NCI-H446 treated with DMSO at 0.1 percent for 48 hours (cell line): ENCODE results near the gene AGPAT3.

Source experiments
- DNase-seq: peaks from one replicate; lab custom pipeline; 2025; lab: John Stamatoyannopoulos, UW

The AGPAT3 gene

GRCh38 chr21:43937891-43938309 lies 72.9 kb downstream of the AGPAT3 start:
- DNase-seq = no peak

- no peak for DNase-seq
These were observed 73.9 kb downstream of the AGPAT3 start for GRCh38 chr21:43938751-43939442.

GRCh38 chr21:43939443-43940328 lies 74.7 kb downstream of the AGPAT3 start:
- no peak for DNase-seq

DNA sequence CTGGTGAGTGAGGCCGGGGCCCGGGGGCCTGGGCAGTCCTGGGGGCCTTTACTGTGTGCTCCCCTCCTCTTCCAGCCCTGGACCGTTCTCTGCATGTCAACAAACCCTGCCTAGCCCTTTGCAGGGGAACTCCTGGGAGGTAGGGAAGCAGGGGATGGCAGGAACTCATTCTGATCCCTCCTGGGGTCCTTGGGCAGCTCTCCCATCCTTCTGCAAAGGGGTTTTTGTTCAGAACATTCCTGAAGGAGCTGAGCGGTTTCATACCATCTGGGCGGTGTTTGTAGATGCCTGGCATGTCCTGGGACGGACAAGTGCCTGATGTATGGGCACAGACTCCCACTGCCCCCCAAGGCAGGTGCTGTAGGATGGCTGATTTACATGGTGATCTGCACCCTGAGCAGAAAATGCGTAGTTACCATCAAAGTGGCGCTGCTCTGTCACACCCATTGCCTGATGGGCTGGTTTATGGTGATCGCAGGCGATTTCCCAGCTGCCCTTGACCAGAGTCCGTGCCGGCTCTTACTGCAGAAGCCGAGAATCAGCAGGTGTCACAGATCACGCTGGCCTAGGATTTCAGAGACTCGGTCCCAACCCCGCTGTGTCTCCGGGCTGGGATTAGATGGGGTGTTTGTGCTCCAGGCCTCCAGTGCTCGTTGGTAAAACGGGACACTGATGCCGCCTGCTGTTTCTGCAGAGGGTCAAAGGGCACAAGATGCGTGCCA lies 75.5 kb downstream of the AGPAT3 start:
- no peak for DNase-seq

DNA sequence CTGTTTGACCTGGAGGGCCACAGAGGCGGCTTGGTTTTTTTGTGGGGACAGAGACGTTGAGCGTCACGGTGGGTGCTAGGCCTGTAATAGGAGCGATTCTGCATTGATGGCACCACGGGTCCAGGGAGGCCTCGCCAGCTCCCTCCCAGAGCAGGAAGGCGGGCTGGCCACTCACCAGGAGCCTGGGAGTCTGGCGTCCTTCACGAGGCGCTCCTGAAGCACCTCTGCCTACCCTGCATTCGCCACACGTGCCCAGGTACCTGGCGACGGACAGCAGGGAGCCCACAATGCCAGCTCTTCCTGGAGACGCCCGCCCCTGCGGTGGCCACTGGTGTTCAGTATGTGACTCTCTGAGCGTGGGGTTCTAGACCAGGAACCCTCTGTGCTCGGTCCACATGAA lies 77.2 kb downstream of the AGPAT3 start:
- DNase-seq = no peak

DNA sequence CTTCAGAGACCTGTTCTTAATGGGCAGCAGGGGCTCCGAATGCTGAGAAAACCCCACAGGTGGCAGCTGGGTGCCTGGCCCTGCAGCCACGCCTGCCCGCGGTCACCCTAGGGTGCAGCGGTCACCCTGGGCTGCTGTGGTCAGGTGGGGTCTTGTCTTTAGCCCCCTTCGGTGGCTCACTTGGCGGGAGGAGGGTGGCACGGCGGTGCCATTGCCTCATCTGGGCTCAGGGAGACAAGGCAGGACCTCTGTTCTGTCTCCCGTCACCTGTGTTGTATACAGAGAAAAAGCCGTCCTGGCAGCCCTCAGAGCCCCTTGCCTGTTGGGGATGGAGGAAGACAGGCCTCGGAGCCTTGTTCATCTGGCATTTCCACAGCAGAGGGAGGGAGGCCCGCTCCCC lies 77.6 kb downstream of the AGPAT3 start:
- DNase-seq = no peak

GRCh38 chr21:43943512-43944077 lies 78.6 kb downstream of the AGPAT3 start:
- no peak for DNase-seq

DNA sequence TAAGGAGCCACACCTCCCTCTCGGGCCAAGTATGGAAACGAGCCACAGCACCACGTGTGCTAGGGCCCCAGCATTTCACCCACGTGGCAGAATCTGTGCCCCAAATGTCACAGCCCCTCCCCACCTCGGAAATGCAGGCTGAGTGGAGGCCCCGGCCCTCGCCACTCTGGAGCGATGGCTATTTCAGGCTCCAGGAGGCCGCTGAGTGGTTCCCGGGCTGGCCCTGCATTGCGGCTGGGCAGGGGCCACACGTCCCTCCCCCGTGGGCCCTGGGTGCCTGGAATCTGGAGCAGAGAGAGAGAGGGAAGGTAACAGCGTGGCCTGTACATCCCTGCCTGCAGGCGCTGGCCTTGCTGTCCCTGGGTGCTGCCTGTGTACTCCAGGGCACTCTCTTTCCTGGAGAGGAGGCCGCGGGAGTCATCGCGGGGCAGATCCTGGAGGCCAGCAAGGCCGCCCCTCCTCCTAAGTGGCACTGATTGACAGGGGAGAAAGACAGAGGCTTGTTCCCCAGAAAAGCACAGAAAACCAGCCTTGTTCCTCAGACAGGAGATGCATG lies 79.1 kb downstream of the AGPAT3 start:
- no peak for DNase-seq

GRCh38 chr21:43944757-43945156 lies 79.7 kb downstream of the AGPAT3 start:
- DNase-seq = no peak

GRCh38 chr21:43948740-43949498 lies 83.9 kb downstream of the AGPAT3 start:
- no peak for DNase-seq

DNA sequence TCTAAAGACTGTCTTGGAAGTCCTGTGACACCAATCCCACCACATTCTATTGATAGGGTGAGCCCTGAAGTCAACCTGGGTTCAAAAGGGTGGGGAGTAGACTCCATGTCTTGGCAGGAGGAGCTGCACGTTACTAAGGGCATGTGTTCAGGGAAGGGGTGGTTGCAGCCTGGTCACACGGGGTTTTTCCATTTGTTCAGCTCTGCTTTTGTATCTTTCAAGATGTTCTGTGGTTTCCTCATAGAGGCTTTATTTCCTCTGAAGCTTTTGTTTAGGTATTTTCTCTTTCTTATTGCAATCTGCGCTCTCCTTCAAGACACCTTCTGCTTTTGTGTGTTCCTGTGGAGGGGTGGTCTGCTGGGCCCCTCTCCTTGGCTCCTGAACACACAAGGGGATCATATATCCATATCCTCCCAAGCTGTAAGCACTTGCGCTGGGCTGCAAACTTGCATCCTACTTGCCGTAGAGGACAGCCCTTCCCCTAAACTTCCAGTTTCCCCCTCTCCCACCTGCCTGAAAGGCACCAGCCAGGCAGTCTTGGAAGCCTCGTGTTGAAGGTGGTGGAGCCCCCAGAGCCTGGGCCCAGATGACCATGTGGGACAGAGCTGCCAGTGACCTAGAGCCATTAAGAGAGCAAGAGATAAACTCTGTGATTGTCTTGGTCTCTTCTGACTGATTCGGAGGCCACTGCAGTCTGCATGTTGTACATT lies 84.6 kb downstream of the AGPAT3 start:
- no peak for DNase-seq

DNA sequence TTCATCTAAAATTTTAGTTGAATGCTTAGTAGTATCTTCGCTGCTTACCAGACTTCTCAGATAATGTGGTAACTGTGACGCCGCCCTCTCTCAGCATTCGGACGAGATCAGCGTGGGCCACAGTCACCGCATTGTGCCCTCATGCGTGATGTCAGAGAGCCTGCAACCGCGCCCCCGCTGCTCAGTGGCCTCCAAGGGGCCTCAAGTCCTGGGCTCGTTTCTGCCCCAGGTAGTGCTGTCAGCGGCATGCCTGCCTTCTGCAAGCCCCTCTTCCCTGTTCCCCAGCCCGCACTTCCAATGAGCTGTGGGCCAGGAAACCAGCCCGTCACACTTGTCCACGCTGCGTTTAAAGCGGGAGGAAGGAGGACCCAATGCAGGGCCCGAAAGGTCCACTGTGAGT lies 85.5 kb downstream of the AGPAT3 start:
- DNase-seq = no peak

DNA sequence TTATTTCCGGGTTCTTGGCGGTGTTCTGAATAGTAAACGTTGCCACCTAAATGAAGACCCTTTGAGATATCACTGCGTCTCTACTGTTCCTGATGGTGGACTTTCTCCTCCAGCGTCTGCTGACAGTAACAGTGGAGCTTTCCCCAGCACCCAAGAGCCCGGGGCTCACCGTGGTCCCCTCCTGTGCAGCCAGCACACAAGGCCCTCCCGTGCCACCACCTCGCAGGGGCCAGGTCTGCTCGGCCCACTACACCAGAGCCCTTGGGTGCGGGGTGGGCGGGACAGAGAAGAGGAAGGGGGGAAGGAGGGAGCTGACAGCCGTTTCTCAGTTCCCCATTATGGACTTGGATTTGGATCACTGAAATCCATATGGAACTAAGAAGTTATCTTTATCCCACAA lies 85.9 kb downstream of the AGPAT3 start:
- DNase-seq = no peak

- DNase-seq = no peak
These were observed 87.1 kb downstream of the AGPAT3 start for GRCh38 chr21:43951911-43952703.

GRCh38 chr21:43953021-43953420 lies 88.0 kb downstream of the AGPAT3 start:
- no peak for DNase-seq

DNA sequence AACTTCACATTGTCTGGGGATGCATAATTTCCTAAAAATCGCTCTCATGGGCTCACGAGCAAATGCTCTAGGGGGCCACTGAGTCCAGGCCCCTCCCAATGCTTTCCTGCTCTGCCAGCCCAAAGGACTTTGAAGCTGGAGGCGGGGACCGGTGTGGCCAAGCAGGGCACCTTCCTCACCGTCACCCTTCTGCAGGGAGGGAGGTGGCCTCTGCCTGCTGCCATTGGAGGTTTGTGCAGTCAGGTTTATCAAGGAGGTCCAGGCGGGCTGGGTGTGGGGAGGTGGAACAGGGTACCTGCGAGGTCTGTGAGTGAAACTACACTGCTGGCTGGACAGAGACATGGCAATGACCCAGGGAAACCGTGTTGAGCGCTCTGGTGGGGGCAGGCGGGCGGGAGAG lies 89.0 kb downstream of the AGPAT3 start:
- no peak for DNase-seq

- DNase-seq = no peak
These were observed 89.9 kb downstream of the AGPAT3 start for GRCh38 chr21:43954896-43955295.

GRCh38 chr21:43956019-43956669 lies 91.1 kb downstream of the AGPAT3 start:
- DNase-seq = no peak

DNA sequence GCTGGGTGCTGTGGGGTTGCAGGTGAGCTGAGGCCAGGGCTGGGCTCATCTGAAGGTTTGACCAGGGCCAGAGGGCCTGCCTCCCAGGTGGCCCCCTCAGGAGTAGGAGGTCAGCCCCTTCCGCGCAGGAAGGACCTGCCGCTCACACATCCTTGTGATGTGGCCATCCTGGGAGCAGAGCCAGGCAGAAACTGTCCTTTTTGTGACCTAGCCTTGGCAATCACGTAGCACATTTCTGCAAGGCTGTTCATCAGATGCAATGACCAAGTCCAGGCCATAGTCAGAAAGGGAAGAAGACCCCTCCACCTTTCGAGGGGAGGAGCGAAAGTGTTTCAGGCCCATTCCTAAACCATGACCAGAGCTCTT lies 91.6 kb downstream of the AGPAT3 start:
- DNase-seq = no peak
